HEK293T (cell line): ENCODE measurements around the gene CDON.
"Not testable (repeated sequence)": the region's sequence is repeated elsewhere in the genome, so short reads cannot be mapped to it uniquely, and the experiment has no call there.

Experiments used
- CTCF ChIA-PET: fragments of 350-600 bp; formaldehyde crosslinking; extraction: SDS; loops from one replicate; lab custom pipeline; 2021; ENCODE audit warnings: antibody characterized with exemption, inconsistent platforms; lab: Yijun Ruan, JAX
- POLR2A ChIA-PET: fragments of 350-600 bp; formaldehyde crosslinking; extraction: SDS; loops from one replicate; lab custom pipeline; 2020; ENCODE audit warnings: antibody characterized with exemption, inconsistent platforms; lab: Yijun Ruan, JAX
- DNase-seq: peaks from one replicate; pipeline ENCODE4 v3.0.0; 2012; ENCODE audit warnings: mixed read lengths; ENCODE audit errors: extremely low spot score
- ARNT ChIP-seq: fragments of 450-650 bp; IDR thresholded peaks from 2 replicates; pipeline ENCODE4 v1.6.1; 2017; ENCODE audit warnings: mild to moderate bottlenecking
- BHLHE40 ChIP-seq: fragments of 450-650 bp; IDR thresholded peaks from 2 replicates; pipeline ENCODE4 v1.6.1; 2016; ENCODE audit warnings: mild to moderate bottlenecking, moderate library complexity, borderline replicate concordance
- CTBP1 ChIP-seq: fragments of 450-650 bp; IDR thresholded peaks from 2 replicates; pipeline ENCODE4 v1.6.1; 2016; ENCODE audit warnings: borderline replicate concordance
- ELF4 ChIP-seq: fragments of 450-650 bp; IDR thresholded peaks from 2 replicates; pipeline ENCODE4 v1.6.1; 2017; ENCODE audit warnings: antibody characterized with exemption
- FOXA1 ChIP-seq: fragments of 450-650 bp; IDR thresholded peaks from 2 replicates; pipeline ENCODE4 v1.6.1; 2016; ENCODE audit warnings: mild to moderate bottlenecking
- FOXK2 ChIP-seq: fragments of 450-650 bp; IDR thresholded peaks from 2 replicates; pipeline ENCODE4 v1.6.1; 2016; ENCODE audit warnings: mild to moderate bottlenecking
- FOXM1 ChIP-seq: fragments of 450-650 bp; IDR thresholded peaks from 2 replicates; pipeline ENCODE4 v1.6.1; 2017; ENCODE audit warnings: mild to moderate bottlenecking, borderline replicate concordance
- HDGF ChIP-seq: fragments of 450-650 bp; IDR thresholded peaks from 2 replicates; pipeline ENCODE4 v1.6.1; 2017; ENCODE audit warnings: antibody characterized with exemption, borderline replicate concordance
- L3MBTL2 ChIP-seq: fragments of 450-650 bp; conservative IDR thresholded peaks from 2 replicates; pipeline ENCODE4 v1.6.1; 2016; ENCODE audit warnings: mild to moderate bottlenecking
- LEF1 ChIP-seq: fragments of 450-650 bp; IDR thresholded peaks from 2 replicates; pipeline ENCODE4 v1.6.1; 2017; ENCODE audit warnings: mild to moderate bottlenecking, borderline replicate concordance
- NFRKB ChIP-seq: fragments of 450-650 bp; IDR thresholded peaks from 2 replicates; pipeline ENCODE4 v1.6.1; 2016; ENCODE audit warnings: mild to moderate bottlenecking, moderate library complexity
- SP1 ChIP-seq: fragments of 450-650 bp; IDR thresholded peaks from 2 replicates; pipeline ENCODE4 v1.6.1; 2017
- SUZ12 ChIP-seq: fragments of 450-650 bp; IDR thresholded peaks from 2 replicates; pipeline ENCODE4 v1.6.1; 2016; ENCODE audit warnings: mild to moderate bottlenecking
- TARDBP ChIP-seq: fragments of 450-650 bp; IDR thresholded peaks from 2 replicates; pipeline ENCODE4 v1.6.1; 2016
- ZNF384 ChIP-seq: fragments of 450-650 bp; IDR thresholded peaks from 2 replicates; pipeline ENCODE4 v1.6.1; 2016
- TF ChIP-seq, protein P1 (sequence below): fragments of 450-650 bp; IDR thresholded peaks from 2 replicates; pipeline ENCODE4 v1.6.1; 2016

Gene CDON

DNA sequence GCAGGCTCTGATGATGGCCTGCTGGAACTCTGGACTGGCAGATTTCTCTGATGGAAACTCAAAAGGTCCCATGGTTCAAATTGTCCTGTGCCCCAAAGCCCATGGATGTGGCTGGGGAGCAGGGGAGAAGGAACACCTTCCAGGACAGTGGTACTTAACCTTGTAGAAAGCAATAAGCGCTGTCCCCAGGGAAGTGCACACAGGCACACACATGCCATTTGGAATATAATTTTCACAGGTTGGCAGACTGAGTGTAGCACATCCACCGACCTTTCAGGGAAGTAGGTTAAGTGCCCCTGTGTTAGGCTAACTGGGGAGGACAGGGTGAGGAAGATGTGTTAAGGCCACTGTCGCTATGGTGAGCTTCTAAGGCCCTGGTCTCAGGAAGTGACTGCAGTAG is 140.5 kb downstream of the CDON start:
- TF ChIP-seq HDGF (no peak), SUZ12 (no peak), ARNT (no peak), LEF1 (no peak), L3MBTL2 (no peak), BHLHE40 (no peak), FOXA1 (no peak), FOXM1 (no peak), SP1 (no peak)
- TF ChIP-seq, protein P1, sequence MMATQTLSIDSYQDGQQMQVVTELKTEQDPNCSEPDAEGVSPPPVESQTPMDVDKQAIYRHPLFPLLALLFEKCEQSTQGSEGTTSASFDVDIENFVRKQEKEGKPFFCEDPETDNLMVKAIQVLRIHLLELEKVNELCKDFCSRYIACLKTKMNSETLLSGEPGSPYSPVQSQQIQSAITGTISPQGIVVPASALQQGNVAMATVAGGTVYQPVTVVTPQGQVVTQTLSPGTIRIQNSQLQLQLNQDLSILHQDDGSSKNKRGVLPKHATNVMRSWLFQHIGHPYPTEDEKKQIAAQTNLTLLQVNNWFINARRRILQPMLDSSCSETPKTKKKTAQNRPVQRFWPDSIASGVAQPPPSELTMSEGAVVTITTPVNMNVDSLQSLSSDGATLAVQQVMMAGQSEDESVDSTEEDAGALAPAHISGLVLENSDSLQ, result no peak
- no peak for DNase-seq
- ChIA-PET CTCF (interaction anchor here (0.9 kb wide), 1 partner anchor 271 kb away, joined by 3 read pairs; no protein-coding TSS in a partner anchor), POLR2A (no interaction called here)

DNA sequence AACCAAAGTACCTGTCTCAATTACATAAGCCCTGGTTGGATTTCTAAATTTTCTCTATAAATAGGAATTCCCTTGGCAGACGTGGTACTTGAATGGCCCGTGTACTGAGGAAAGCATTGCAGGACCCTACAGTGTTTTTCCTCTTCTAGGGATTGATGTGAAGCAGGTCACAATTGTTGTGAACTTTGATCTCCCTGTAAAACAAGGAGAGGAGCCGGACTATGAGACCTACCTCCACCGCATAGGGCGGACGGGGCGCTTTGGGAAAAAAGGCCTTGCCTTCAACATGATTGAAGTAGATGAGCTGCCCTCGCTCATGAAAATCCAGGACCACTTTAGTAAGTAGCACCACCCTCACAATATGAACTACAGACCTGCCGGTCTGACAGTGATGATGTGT is 141.6 kb downstream of the CDON start:
- no peak for TF ChIP-seq NFRKB
- no peak for TF ChIP-seq ELF4
- TF ChIP-seq HDGF, result no peak
- TF ChIP-seq LEF1, result no peak
- no peak for TF ChIP-seq CTBP1
- no peak for TF ChIP-seq TARDBP
- no peak for TF ChIP-seq SP1
- ChIA-PET POLR2A (no interaction called here), CTCF (no interaction called here)
- DNase-seq, result no peak

DNA sequence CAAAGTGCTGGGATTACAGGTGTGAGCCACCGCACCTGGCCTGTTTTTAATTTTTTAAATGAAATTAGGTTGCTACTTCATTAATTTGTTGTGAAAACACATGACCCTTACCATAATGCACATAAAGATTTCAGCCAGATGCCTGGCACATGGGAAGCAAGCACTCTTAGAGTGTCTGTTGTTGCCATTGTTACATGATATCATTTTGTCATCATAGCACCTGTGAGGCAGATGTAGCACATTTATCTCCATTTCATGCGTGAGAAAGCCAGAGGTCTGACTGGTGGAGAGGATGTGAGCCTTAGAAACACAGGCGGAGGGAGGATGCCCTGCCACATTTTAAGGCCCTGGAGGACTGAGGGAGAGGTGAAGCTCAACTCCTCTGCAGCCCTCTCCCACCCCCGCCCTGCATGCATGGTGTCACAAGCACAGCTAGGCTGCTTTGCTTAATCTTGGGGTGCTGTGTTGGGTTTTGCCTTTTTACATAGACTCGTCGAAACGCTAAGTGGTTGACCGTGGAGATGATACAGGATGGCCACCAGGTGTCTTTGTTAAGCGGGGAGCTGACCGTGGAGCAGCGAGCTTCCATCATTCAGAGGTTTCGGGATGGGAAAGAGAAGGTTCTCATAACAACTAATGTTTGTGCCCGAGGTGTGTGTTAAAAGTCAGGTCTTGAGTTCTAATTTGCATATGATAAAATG is 144.4 kb downstream of the CDON start:
- POLR2A ChIA-PET, result interaction anchor here (1.8 kb wide), 1 partner anchor 15 kb away, joined by 5 read pairs; the partner anchor contains the start of gene PUS3
- DNase-seq, result no peak
- CTCF ChIA-PET, result interaction anchor here (1.7 kb wide), 1 partner anchor 276 kb away, joined by 6 read pairs; no protein-coding TSS in a partner anchor
- TF ChIP-seq TARDBP (no peak), FOXK2 (no peak), HDGF (no peak), SUZ12 (no peak), BHLHE40 (no peak), ZNF384 (no peak), ELF4 (no peak), NFRKB (no peak), FOXA1 (no peak), LEF1 (no peak), ARNT (no peak), L3MBTL2 (no peak), FOXM1 (no peak), SP1 (no peak), CTBP1 (no peak)
- TF ChIP-seq, protein P1, result no peak

DNA sequence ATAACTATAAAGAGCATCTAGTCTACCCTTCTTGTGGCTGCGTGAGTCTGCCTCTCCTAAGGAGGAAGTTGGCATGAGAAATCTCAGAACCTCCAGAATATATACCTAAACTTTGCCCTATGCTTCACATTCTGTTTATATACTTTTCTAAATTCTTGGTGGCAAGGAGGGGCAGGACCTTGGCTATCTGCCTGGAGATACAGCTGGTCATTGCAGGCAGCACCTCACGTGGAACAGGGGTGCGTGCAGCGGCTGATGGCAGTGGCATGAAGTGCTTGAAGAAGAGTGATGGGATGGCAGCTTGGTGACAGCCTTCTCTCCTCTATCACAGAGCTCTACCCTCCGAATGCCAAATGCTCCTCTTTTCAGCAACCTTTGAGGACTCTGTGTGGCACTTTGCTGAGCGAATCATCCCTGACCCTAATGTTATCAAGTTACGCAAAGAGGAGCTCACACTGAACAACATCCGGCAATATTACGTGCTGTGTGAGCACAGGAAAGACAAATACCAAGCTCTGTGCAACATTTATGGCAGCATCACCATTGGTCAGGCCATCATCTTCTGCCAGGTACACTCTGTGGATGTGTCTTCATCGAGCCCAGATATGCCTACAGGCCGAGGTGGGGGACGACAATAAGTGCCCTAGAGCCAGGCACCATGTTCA is 145.9 kb downstream of the CDON start:
- ChIA-PET POLR2A (interaction anchor here (0.8 to 1.8 kb wide), 2 partner anchors 14 to 29 kb away, joined by 3 to 5 read pairs; partner anchors contain the start of genes HYLS1 and PUS3), CTCF (no interaction called here)
- TF ChIP-seq FOXM1 (no peak), ELF4 (no peak), FOXA1 (no peak), LEF1 (no peak), L3MBTL2 (no peak), HDGF (no peak), ARNT (no peak), BHLHE40 (no peak)
- TF ChIP-seq, protein P1, result no peak
- DNase-seq, result no peak

DNA sequence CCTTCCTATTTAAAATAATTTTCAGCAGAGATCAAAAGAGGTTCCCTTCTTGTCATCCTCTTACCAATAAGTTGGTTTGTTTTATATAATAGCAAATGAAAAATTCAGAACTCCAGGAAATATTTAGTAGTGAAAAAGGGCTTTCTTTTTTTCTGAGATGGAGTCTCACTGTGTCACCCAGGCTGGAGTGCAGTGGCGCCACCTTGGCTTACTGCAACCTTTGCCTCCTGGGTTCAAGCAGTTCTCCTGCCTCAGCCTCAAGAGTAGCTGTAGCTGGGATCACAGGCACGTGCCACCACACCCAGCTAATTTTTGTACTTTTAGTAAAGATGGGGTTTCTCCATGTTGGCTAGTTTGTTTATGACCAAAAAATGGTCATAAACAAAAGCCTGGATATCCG is 148.1 kb downstream of the CDON start:
- CTCF ChIA-PET, DNase-seq: not testable (repeated sequence)
- POLR2A ChIA-PET, result interaction anchor here (0.9 to 2.4 kb wide), 2 partner anchors 12 to 354 kb away, joined by 3 to 13 read pairs; partner anchors contain the start of genes FOXRED1, PUS3 and SRPRA

DNA sequence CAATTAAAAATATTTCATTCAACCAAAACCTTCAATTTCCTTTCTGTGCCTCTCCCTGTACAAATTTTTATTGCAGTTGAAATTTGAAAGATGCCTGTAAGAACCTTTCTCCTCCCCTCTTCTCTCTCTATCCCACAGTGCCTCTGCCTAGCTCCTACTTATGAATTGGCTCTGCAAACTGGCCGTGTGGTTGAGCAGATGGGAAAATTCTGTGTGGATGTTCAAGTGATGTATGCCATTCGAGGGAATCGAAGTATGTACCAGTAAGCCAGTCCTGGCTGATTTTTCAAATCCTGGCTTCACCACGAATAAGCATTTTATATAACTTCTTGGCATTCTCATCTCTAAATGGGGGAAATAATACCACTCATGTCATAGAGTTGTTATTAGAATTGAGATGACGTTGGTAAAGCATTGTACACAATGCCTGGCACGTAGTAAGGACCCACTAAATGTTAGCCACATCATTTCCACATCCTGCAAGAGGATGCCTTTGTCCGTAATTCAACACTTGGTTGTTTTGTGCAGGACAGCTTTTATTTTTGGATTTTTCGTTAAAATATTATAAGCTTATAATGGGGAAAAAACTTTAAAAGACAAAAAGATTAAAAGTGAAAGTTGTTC is 152.3 kb downstream of the CDON start:
- DNase-seq, result no peak
- CTCF ChIA-PET, result interaction anchor here (0.6 kb wide), 1 partner anchor 380 kb away, joined by 3 read pairs; no protein-coding TSS in a partner anchor
- no peak for TF ChIP-seq SP1
- TF ChIP-seq TARDBP, result no peak
- no peak for TF ChIP-seq L3MBTL2
- no peak for TF ChIP-seq LEF1
- TF ChIP-seq FOXK2, result no peak
- no peak for TF ChIP-seq ARNT
- TF ChIP-seq CTBP1, result no peak
- TF ChIP-seq, protein P1, result no peak
- no peak for TF ChIP-seq ELF4
- no peak for TF ChIP-seq SUZ12
- no peak for TF ChIP-seq FOXA1
- POLR2A ChIA-PET, result no interaction called here
